CD14-positive monocyte (primary cell): Measurements from ENCODE around the gene TMEM117. TPM values are rescaled to one million over a fixed set of nuclear protein-coding genes. Genes with fewer than 3 reads are reported as not detected.

Source experiments
- DNase-seq, 3 donors: peaks; one replicate each; pipeline ENCODE4 v3.0.0-alpha.2; 2011 to 2022
- H2AFZ ChIP-seq: 2 replicates; pipeline ENCODE4 v1.6.0; 2012; ENCODE audit warnings: mild to moderate bottlenecking, low read depth, low read length, inconsistent platforms; ENCODE audit not compliant: insufficient read depth, poor library complexity, severe bottlenecking
- H3K27ac ChIP-seq, 2 donors: 1 replicate in 1 of 2; 2 replicates in 1 of 2; pipeline ENCODE4 v1.5.1; 2012 to 2013; ENCODE audit warnings: low read length in 2 of 2, control low read depth in 1 of 2, inconsistent platforms in 1 of 2, low read depth in 1 of 2, mild to moderate bottlenecking in 1 of 2
- H3K27me3 ChIP-seq, 2 donors: one replicate each; pipeline versions ENCODE4 v1.6.0 to v1.6.1; 2011 to 2013; ENCODE audit warnings: low read length in 2 of 2; ENCODE audit not compliant: control insufficient read depth in 2 of 2, insufficient read depth in 2 of 2
- H3K36me3 ChIP-seq, 2 donors: replicated peaks in 1 of 2; 1 replicate in 1 of 2; 2 replicates in 1 of 2; pipeline versions ENCODE4 v1.5.1 to v1.6.1; 2012 to 2013; ENCODE audit warnings: low read length in 2 of 2, control low read depth in 1 of 2, inconsistent platforms in 1 of 2, mild to moderate bottlenecking in 1 of 2; ENCODE audit not compliant: insufficient read depth in 2 of 2, control insufficient read depth in 1 of 2
- H3K4me1 ChIP-seq, 2 donors: 1 replicate in 1 of 2; 2 replicates in 1 of 2; pipeline versions ENCODE4 v1.5.1 to v1.6.1; 2012 to 2013; ENCODE audit warnings: low read length in 2 of 2, control low read depth in 1 of 2, inconsistent platforms in 1 of 2, mild to moderate bottlenecking in 1 of 2, moderate library complexity in 1 of 2; ENCODE audit not compliant: insufficient read depth in 2 of 2, control insufficient read depth in 1 of 2
- H3K4me2 ChIP-seq: replicated peaks from 2 replicates; pipeline ENCODE3; 2012; ENCODE audit warnings: low read length, moderate library complexity, mild to moderate bottlenecking; ENCODE audit not compliant: poor library complexity, severe bottlenecking; ENCODE audit errors: extremely low read depth
- H3K4me3 ChIP-seq, 3 experiments: fragments of 200-600 bp in 1 of 3; sonication (generic) in 1 of 3; replicated peaks in 1 of 3; 1 replicate in 2 of 3; 2 replicates in 1 of 3; pipeline ENCODE4 v1.5.1; 2011 to 2013; ENCODE audit warnings: low read length in 3 of 3, mild to moderate bottlenecking in 3 of 3, control low read depth in 2 of 3, low read depth in 2 of 3, inconsistent platforms in 1 of 3, moderate library complexity in 1 of 3
- H3K79me2 ChIP-seq: 2 replicates; pipeline ENCODE4 v1.6.0; 2012; ENCODE audit warnings: mild to moderate bottlenecking, control low read depth, inconsistent platforms, low read length, moderate library complexity; ENCODE audit not compliant: insufficient read depth
- H3K9ac ChIP-seq: 2 replicates; pipeline ENCODE4 v1.6.0; 2017; ENCODE audit warnings: low read length, mild to moderate bottlenecking; ENCODE audit not compliant: insufficient read depth, poor library complexity, severe bottlenecking
- H3K9me3 ChIP-seq, 2 donors: replicated peaks in 1 of 2; 1 replicate in 1 of 2; 2 replicates in 1 of 2; pipeline versions ENCODE4 v1.5.1 to v1.6.1; 2012 to 2013; ENCODE audit warnings: low read length in 2 of 2, control low read depth in 1 of 2; ENCODE audit not compliant: control insufficient read depth in 1 of 2, insufficient read depth in 1 of 2
- H4K20me1 ChIP-seq: 2 replicates; pipeline ENCODE4 v1.6.0; 2012; ENCODE audit warnings: mild to moderate bottlenecking, low read length, control low read depth, moderate library complexity; ENCODE audit not compliant: insufficient read depth
- H3K27ac Mint-ChIP-seq, 7 donors: one replicate each; pipeline ENCODE4 v1.8.0; 2020; ENCODE audit warnings: mild to moderate bottlenecking in 7 of 7, mixed read lengths in 7 of 7, moderate library complexity in 6 of 7, inconsistent platforms in 2 of 7
- H3K27me3 Mint-ChIP-seq, 3 donors: one replicate each; pipeline ENCODE4 v1.8.0; 2021 to 2022; ENCODE audit warnings: low read depth in 3 of 3, mild to moderate bottlenecking in 3 of 3, mixed read lengths in 3 of 3, moderate library complexity in 3 of 3, inconsistent platforms in 1 of 3
- H3K36me3 Mint-ChIP-seq, 2 donors: one replicate each; pipeline ENCODE4 v1.8.0; 2020; ENCODE audit warnings: mixed read lengths in 2 of 2, inconsistent platforms in 1 of 2, mild to moderate bottlenecking in 1 of 2
- H3K4me1 Mint-ChIP-seq: one replicate; pipeline ENCODE4 v1.8.0; 2020; ENCODE audit warnings: mild to moderate bottlenecking, mixed read lengths
- H3K4me3 Mint-ChIP-seq, 2 donors: one replicate each; pipeline ENCODE4 v1.8.0; 2020; ENCODE audit warnings: mild to moderate bottlenecking in 2 of 2, mixed read lengths in 2 of 2, moderate library complexity in 1 of 2
- H3K9me3 Mint-ChIP-seq, 7 donors: one replicate each; pipeline ENCODE4 v1.8.0; 2020 to 2022; ENCODE audit warnings: mixed read lengths in 7 of 7, mild to moderate bottlenecking in 6 of 7, moderate library complexity in 6 of 7, inconsistent platforms in 2 of 7
- WGBS: methylation state at CpG from one replicate; pipeline ENCODE4 v1.1.5; 2013; ENCODE audit warnings: missing lambda C conversion rate; ENCODE audit not compliant: insufficient coverage; 5-methylcytosine and 5-hydroxymethylcytosine counted together
- intact Hi-C, 2 donors: fragments of 100-400 bp; cut with micrococcal nuclease; formaldehyde crosslinking; loops; one replicate each; pipeline versions ENCODE4 v1.15.0 to v1.15.1; 2023
- polyA plus RNA-seq, 3 donors: library from polyadenylated mRNA; depleted of rRNA in 1 of 3; unstranded in 2 of 3; stranded (reverse) in 1 of 3; fragments of 300-500 nt in 2 of 3; fragments of >200 nt in 1 of 3; fragmentation: Illumina TruSeq in 2 of 3; gene quantifications; 1 replicate in 2 of 3; 2 replicates in 1 of 3; pipeline ENCODE4 v1.2.3, GENCODE V29; 2012 to 2021
- TF ChIP-seq, protein P1 (sequence below): fragments of 200-600 bp; IDR thresholded peaks from one replicate; pipeline ENCODE4 v1.8.0; 2022; ENCODE audit warnings: antibody characterized with exemption, mild to moderate bottlenecking

Gene TMEM117
- polyA plus RNA-seq, 3 donors, result 0.11 to 0.42 TPM; not detected in 1

DNA sequence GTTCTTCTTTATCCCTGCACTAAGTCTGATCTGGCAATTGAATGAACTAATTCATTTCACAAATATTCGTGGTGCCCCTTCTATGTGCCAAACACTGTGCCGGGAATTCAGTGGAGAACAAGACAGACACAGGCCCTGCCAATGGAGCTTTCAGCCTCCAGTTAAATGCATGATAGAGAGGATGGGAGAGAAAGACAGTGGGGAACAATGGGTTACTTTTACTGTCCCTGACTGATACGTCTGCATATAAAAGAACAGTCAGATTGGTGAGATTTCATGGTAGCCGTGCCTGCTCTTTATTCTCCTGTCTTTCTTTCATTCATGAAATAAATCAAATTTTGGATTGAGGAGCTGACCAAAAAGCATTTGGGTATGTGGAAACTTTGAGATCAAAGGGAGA, 78.5 kb downstream of the TMEM117 start:
- intact Hi-C loops, result no loop called here
- no peak overlapping the region for H3K4me3 Mint-ChIP-seq
- no peaks in the 10 kb centered on the region for H3K36me3 Mint-ChIP-seq

DNA sequence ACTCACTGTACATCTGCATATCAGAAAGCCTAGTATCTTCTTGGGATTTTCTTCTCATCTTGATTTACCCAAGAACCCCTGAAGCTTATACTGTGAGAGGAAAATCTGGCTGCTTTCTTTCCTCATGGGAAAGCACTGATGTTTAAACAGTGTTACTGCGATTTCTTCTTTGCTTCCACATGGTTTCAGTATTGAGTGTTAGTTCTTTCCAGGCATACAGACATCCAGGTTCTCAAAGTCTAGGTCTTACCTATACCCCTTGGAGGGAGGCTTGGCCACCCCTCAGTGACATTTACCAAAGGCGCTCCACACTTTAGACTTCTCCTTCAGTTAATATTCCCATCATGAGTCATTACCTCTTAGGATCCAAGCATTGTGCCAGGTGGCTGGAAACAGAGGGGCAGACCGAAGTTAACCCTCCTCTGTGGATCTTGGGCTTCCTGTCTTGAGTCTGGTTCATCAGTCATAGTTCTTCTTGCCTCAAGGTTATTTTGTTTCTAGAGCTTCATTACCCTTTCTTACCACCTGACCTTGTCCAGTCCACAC, 79.1 kb downstream of the TMEM117 start:
- H3K27me3 Mint-ChIP-seq, result peaks cover 0 to 3% (median 0%) of the 10 kb centered on the region in 3 donors
- H3K9me3 Mint-ChIP-seq, result peaks cover 0 to 2% (median 0%) of the 10 kb centered on the region in 7 donors
- H4K20me1 ChIP-seq, result no peaks in the 10 kb centered on the region
- TF ChIP-seq, protein P1, sequence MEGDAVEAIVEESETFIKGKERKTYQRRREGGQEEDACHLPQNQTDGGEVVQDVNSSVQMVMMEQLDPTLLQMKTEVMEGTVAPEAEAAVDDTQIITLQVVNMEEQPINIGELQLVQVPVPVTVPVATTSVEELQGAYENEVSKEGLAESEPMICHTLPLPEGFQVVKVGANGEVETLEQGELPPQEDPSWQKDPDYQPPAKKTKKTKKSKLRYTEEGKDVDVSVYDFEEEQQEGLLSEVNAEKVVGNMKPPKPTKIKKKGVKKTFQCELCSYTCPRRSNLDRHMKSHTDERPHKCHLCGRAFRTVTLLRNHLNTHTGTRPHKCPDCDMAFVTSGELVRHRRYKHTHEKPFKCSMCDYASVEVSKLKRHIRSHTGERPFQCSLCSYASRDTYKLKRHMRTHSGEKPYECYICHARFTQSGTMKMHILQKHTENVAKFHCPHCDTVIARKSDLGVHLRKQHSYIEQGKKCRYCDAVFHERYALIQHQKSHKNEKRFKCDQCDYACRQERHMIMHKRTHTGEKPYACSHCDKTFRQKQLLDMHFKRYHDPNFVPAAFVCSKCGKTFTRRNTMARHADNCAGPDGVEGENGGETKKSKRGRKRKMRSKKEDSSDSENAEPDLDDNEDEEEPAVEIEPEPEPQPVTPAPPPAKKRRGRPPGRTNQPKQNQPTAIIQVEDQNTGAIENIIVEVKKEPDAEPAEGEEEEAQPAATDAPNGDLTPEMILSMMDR, result no peak
- H3K4me2 ChIP-seq, result no peak overlapping the region
- no peak overlapping the region for H3K4me3 Mint-ChIP-seq
- H3K36me3 ChIP-seq, result no peaks in the 10 kb centered on the region
- H3K27ac ChIP-seq, result no peak overlapping the region
- H3K9me3 ChIP-seq, result no peaks in the 10 kb centered on the region
- H3K36me3 Mint-ChIP-seq, result no peaks in the 10 kb centered on the region
- intact Hi-C loops, result no loop called here
- no peaks in the 10 kb centered on the region for H3K4me1 ChIP-seq
- 100% methylated on average over 1 of the region's 3 CpGs for WGBS
- H3K79me2 ChIP-seq, result no peaks in the 10 kb centered on the region
- H2AFZ ChIP-seq, result no peak overlapping the region
- H3K9ac ChIP-seq, result no peak overlapping the region
- no peaks in the 10 kb centered on the region for H3K27me3 ChIP-seq
- no peak overlapping the region for H3K27ac Mint-ChIP-seq
- H3K4me3 ChIP-seq, result no peak overlapping the region
- no peak for DNase-seq
- H3K4me1 Mint-ChIP-seq, result no peaks in the 10 kb centered on the region

More for the DNA sequence above, 78.5 kb downstream of the TMEM117 start:
- DNase-seq, result no peak
- Histone ChIP-seq H3K9ac (no peak overlapping the region), H4K20me1 (no peaks in the 10 kb centered on the region), H3K79me2 (no peaks in the 10 kb centered on the region), H3K4me2 (no peak overlapping the region), H3K4me1 (no peaks in the 10 kb centered on the region), H3K27ac (no peak overlapping the region), H3K4me3 (no peak overlapping the region), H3K27me3 (no peaks in the 10 kb centered on the region), H3K9me3 (no peaks in the 10 kb centered on the region), H3K36me3 (no peaks in the 10 kb centered on the region), H2AFZ (no peak overlapping the region)
- no peaks in the 10 kb centered on the region for H3K4me1 Mint-ChIP-seq
- WGBS, result 93% methylated on average over 3 of the region's 4 CpGs
- peaks cover 0 to 2% (median 0%) of the 10 kb centered on the region in 7 donors for H3K9me3 Mint-ChIP-seq
- TF ChIP-seq, protein P1, result no peak
- no peaks in the 10 kb centered on the region for H3K27me3 Mint-ChIP-seq
- H3K27ac Mint-ChIP-seq, result no peak overlapping the region
